HepG2 (cell line): ENCODE data around the gene LIPH. TPM values are rescaled to one million over a fixed set of nuclear protein-coding genes. Genes with fewer than 3 reads are reported as not detected.

Experiments used
- BCL6 ChIP-seq: IDR thresholded peaks from 2 replicates; pipeline ENCODE4 v1.6.1; 2016; ENCODE audit warnings: missing genetic modification reagents, missing compliant biosample characterization
- CSRNP1 ChIP-seq: sonication (generic); formaldehyde crosslinking; IDR thresholded peaks from 2 replicates; pipeline ENCODE4 v1.8.1; 2023; ENCODE audit warnings: mild to moderate bottlenecking, missing genetic modification reagents
- DNMT1 ChIP-seq: sonication (generic); formaldehyde crosslinking; IDR thresholded peaks from 2 replicates; pipeline ENCODE4 v1.5.1; 2020; ENCODE audit warnings: mild to moderate bottlenecking, missing genetic modification reagents
- FOXC1 ChIP-seq: sonication (generic); formaldehyde crosslinking; IDR thresholded peaks from 2 replicates; pipeline ENCODE4 v1.8.0; 2022; ENCODE audit warnings: mild to moderate bottlenecking, missing genetic modification reagents, borderline replicate concordance
- HES4 ChIP-seq: sonication (generic); formaldehyde crosslinking; IDR thresholded peaks from 2 replicates; pipeline ENCODE4 v1.9.0; 2021; ENCODE audit warnings: mild to moderate bottlenecking, missing genetic modification reagents, borderline replicate concordance
- KAT2B ChIP-seq: fragments of 150-350 bp; IDR thresholded peaks from 2 replicates; pipeline ENCODE4 v1.6.1; 2014; ENCODE audit warnings: low read depth, low read length, borderline replicate concordance
- NFE2L2 ChIP-seq: fragments of 150-350 bp; IDR thresholded peaks from 2 replicates; pipeline ENCODE4 v1.6.1; 2014; ENCODE audit warnings: low read length
- ONECUT2 ChIP-seq: sonication (generic); formaldehyde crosslinking; IDR thresholded peaks from 2 replicates; pipeline ENCODE4 v1.4.0; 2020; ENCODE audit warnings: missing genetic modification reagents
- POLR2AphosphoS2 ChIP-seq: IDR thresholded peaks from 2 replicates; pipeline ENCODE4 v1.6.1; 2011; ENCODE audit warnings: low read depth, low read length, improper control_type of control experiment
- RBM39 ChIP-seq: fragments of 200-400 bp; formaldehyde crosslinking; IDR thresholded peaks from one replicate; pipeline ENCODE4 v1.6.1; 2018; ENCODE audit warnings: antibody characterized with exemption, mild to moderate bottlenecking, low read depth, low read length; ENCODE audit not compliant: poor library complexity, severe bottlenecking
- SMYD3 ChIP-seq: sonication (generic); formaldehyde crosslinking; IDR thresholded peaks from 2 replicates; pipeline ENCODE4 v1.8.1; 2023; ENCODE audit warnings: mild to moderate bottlenecking, missing genetic modification reagents
- TAF15 ChIP-seq: fragments of 200-400 bp; formaldehyde crosslinking; IDR thresholded peaks from one replicate; pipeline ENCODE4 v1.6.1; 2018; ENCODE audit warnings: mild to moderate bottlenecking, low read depth, low read length; ENCODE audit not compliant: poor library complexity, severe bottlenecking
- TBP ChIP-seq: sonication (generic); formaldehyde crosslinking; IDR thresholded peaks from 2 replicates; pipeline ENCODE4 v1.5.0; 2020; ENCODE audit warnings: missing genetic modification reagents
- TGIF2 ChIP-seq: IDR thresholded peaks from 2 replicates; pipeline ENCODE4 v1.6.1; 2016; ENCODE audit warnings: control low read depth, missing compliant biosample characterization
- ZBTB7B ChIP-seq: sonication (generic); formaldehyde crosslinking; IDR thresholded peaks from 2 replicates; pipeline ENCODE4 v1.4.0; 2020; ENCODE audit warnings: missing genetic modification reagents
- ZNF205 ChIP-seq: IDR thresholded peaks from 2 replicates; pipeline ENCODE4 v1.6.1; 2018; ENCODE audit warnings: missing biosample characterization, missing genetic modification reagents
- ZNF432 ChIP-seq: sonication (generic); formaldehyde crosslinking; IDR thresholded peaks from 2 replicates; pipeline ENCODE4 v1.5.0; 2020; ENCODE audit warnings: missing genetic modification reagents, mild to moderate bottlenecking, borderline replicate concordance
- ZNF552 ChIP-seq: sonication (generic); formaldehyde crosslinking; IDR thresholded peaks from 2 replicates; pipeline ENCODE4 v1.9.0; 2022; ENCODE audit warnings: missing genetic modification reagents, mild to moderate bottlenecking, borderline replicate concordance
- ZNF557 ChIP-seq: sonication (generic); formaldehyde crosslinking; IDR thresholded peaks from 2 replicates; pipeline ENCODE4 v1.4.0; 2020; ENCODE audit warnings: missing genetic modification reagents
- ZNF562 ChIP-seq: sonication (generic); formaldehyde crosslinking; IDR thresholded peaks from 2 replicates; pipeline ENCODE4 v1.8.0; 2022; ENCODE audit warnings: missing genetic modification reagents, borderline replicate concordance
- ZNF598 ChIP-seq: sonication (generic); formaldehyde crosslinking; IDR thresholded peaks from 2 replicates; pipeline ENCODE4 v1.5.1; 2020; ENCODE audit warnings: mild to moderate bottlenecking, missing genetic modification reagents, borderline replicate concordance
- ZNF619 ChIP-seq: sonication (generic); formaldehyde crosslinking; IDR thresholded peaks from 2 replicates; pipeline ENCODE4 v1.4.0; 2020; ENCODE audit warnings: mild to moderate bottlenecking, missing genetic modification reagents
- ZNF776 ChIP-seq: sonication (generic); formaldehyde crosslinking; IDR thresholded peaks from 2 replicates; pipeline ENCODE4 v1.4.0; 2020; ENCODE audit warnings: mild to moderate bottlenecking, missing genetic modification reagents
- ZSCAN9 ChIP-seq: IDR thresholded peaks from 2 replicates; pipeline ENCODE4 v1.6.1; 2016; ENCODE audit warnings: borderline replicate concordance
- polyA plus RNA-seq, 8 experiments: library from polyadenylated mRNA; depleted of rRNA in 3 of 8; stranded (reverse) in 7 of 8; unstranded in 1 of 8; fragments of >200 nt; fragmentation: Illumina TruSeq in 4 of 8; extraction: Trizol in 4 of 8; gene quantifications; 2 replicates each; pipeline versions ENCODE4 v1.2.1 to v1.2.3, GENCODE V29; 2011 to 2016; ENCODE audit warnings: low read depth in 4 of 8, missing spikeins in 1 of 8, mixed read lengths in 1 of 8; ENCODE audit not compliant: insufficient read depth in 1 of 8
- total RNA-seq, 5 experiments: library from RNA; depleted of rRNA; stranded (reverse); fragments of >200 nt; fragmentation: Illumina TruSeq; extraction: Trizol; gene quantifications; 2 replicates each; pipeline ENCODE4 v1.2.3, GENCODE V29; 2016; ENCODE audit warnings: low read depth in 1 of 5
- TF ChIP-seq, protein P1 (sequence below): sonication (generic); formaldehyde crosslinking; IDR thresholded peaks from 2 replicates; pipeline ENCODE4 v1.4.0; 2020; ENCODE audit warnings: missing genetic modification reagents
- TF ChIP-seq, protein P2 (sequence below): IDR thresholded peaks from 2 replicates; pipeline ENCODE4 v1.6.1; 2016; ENCODE audit warnings: low read depth, borderline replicate concordance
- TF ChIP-seq, protein P3 (sequence below), 2 experiments: fragments of 450-650 bp in 1 of 2; sonication (generic) in 1 of 2; formaldehyde crosslinking; IDR thresholded peaks; 2 replicates each; pipeline versions ENCODE4 v1.5.0 to v1.8.0; 2020 to 2022; ENCODE audit warnings: mild to moderate bottlenecking in 1 of 2, missing genetic modification reagents in 1 of 2

Gene LIPH
- total and polyA plus RNA-seq, 2 of the 13 experiments (the other 11 are each of a cell fraction or from before 2014, with no cell fraction given): 0.09 to 0.34 TPM

DNA sequence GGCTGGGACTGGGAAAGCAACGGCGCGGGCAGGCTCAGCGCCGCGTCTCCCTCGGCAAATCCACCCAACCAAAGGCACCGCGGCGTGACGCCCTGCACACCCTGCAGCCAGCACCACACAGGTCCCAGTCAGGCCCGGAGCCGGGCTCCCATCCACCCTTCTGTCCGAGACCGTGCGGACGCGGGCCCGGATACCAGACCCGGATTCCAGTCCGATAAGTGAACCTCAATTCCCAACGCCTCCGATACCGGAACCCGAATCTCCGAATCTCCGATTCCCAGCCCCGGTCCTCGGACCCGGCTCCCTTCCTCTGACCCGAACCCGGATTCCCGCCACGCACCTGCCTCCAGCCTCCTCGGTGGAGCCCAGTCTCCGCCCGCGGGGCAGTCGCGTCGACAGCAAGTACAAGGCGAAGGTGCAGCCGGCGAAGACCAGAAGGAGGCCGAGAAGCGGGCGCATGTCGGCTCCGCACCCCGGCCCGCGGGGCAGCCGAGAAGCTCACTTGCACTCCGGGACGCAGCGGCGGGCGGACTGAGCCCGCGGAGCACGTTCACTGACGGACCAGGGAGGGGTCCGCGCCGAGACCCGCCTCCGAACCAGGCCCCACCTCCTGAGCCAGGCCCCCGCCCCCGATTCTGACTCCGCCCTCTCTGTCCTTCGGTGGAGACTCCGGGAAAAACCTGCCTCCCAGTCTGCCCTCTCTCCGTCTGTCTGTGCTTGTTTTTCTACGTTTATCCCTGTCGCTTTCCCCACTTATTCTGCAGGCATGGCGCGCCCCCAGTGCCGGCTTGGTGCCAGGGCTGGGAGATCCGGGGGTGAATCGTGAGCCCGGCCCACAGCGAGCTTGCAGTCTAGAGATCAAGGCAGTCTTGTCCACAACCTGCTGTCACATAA lies 53.6 kb downstream of the LIPH start, which contains the start of gene TMEM41A (continued):
- TF ChIP-seq CSRNP1 (CRISPR knock-in tag): peak; percentile 98
- TF ChIP-seq DNMT1 (CRISPR knock-in tag): peak; percentile 70; the same call in 1 of the 2 replicates
- no peak for TF ChIP-seq TBP (CRISPR knock-in tag)
- TF ChIP-seq ZNF205 (CRISPR knock-in tag): peak; percentile 82; the same call in 1 of the 2 replicates
- peak; percentile 94; the same call in 1 of the 2 replicates for TF ChIP-seq FOXC1 (CRISPR knock-in tag)
- TF ChIP-seq ZBTB7B (CRISPR knock-in tag): peak; percentile 86
- TF ChIP-seq ZNF562 (CRISPR knock-in tag): no peak
- no peak for TF ChIP-seq NFE2L2
- peak; percentile 74; the same call in 1 of the 2 replicates for TF ChIP-seq ZNF557 (CRISPR knock-in tag)
- TF ChIP-seq KAT2B: no peak
- peak; percentile 58; the same call in 1 of the 2 replicates for TF ChIP-seq BCL6 (CRISPR knock-in tag)
- TF ChIP-seq ZNF619 (CRISPR knock-in tag): peak; percentile 94; the same call in 1 of the 2 replicates
- TF ChIP-seq HES4 (CRISPR knock-in tag): peak; percentile 79
- TF ChIP-seq ZSCAN9: peak; percentile 68; the same call in 1 of the 2 replicates
- TF ChIP-seq TGIF2: peak; percentile 73
- TF ChIP-seq, protein P1, sequence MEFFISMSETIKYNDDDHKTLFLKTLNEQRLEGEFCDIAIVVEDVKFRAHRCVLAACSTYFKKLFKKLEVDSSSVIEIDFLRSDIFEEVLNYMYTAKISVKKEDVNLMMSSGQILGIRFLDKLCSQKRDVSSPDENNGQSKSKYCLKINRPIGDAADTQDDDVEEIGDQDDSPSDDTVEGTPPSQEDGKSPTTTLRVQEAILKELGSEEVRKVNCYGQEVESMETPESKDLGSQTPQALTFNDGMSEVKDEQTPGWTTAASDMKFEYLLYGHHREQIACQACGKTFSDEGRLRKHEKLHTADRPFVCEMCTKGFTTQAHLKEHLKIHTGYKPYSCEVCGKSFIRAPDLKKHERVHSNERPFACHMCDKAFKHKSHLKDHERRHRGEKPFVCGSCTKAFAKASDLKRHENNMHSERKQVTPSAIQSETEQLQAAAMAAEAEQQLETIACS (CRISPR knock-in tag): no peak
- no peak for TF ChIP-seq ZNF552 (CRISPR knock-in tag)
- TF ChIP-seq, protein P2, sequence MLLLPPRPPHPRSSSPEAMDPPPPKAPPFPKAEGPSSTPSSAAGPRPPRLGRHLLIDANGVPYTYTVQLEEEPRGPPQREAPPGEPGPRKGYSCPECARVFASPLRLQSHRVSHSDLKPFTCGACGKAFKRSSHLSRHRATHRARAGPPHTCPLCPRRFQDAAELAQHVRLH: peak; percentile 92; the same call in 1 of the 2 replicates
- TF ChIP-seq ZNF776 (CRISPR knock-in tag): peak; percentile 62; the same call in 1 of the 2 replicates
- peak; percentile 98 for TF ChIP-seq RBM39
- no peak for TF ChIP-seq ONECUT2 (CRISPR knock-in tag)
- TF ChIP-seq ZNF598 (CRISPR knock-in tag): peak; percentile 98
- TF ChIP-seq SMYD3 (CRISPR knock-in tag): peak; percentile 83; the same call in 1 of the 2 replicates
- TF ChIP-seq, protein P3, sequence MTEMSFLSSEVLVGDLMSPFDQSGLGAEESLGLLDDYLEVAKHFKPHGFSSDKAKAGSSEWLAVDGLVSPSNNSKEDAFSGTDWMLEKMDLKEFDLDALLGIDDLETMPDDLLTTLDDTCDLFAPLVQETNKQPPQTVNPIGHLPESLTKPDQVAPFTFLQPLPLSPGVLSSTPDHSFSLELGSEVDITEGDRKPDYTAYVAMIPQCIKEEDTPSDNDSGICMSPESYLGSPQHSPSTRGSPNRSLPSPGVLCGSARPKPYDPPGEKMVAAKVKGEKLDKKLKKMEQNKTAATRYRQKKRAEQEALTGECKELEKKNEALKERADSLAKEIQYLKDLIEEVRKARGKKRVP (CRISPR knock-in tag; IDR thresholded peaks at IDR 0.05): no peak; a peak in 2 of 4 replicates
- no peak for TF ChIP-seq ZNF432
- TF ChIP-seq POLR2AphosphoS2: peak; percentile 44; the same call in 1 of the 2 replicates
- peak; percentile 95 for TF ChIP-seq TAF15
